ENCODE results near the gene GPAM.
"Not testable (repeated sequence)": the region's sequence is repeated elsewhere in the genome, so short reads cannot be mapped to it uniquely, and the experiment has no call there.

GPAM gene

GRCh38 chr10:112183329-112184051, at the start of gene GPAM:
TSS of gene GPAM (minus strand) at chr10:112183765. CDS start at chr10:112181784, 1,981 bp downstream.
- peak; percentile 98 for DNase-seq (ENCODE audit: low read depth)

DNA sequence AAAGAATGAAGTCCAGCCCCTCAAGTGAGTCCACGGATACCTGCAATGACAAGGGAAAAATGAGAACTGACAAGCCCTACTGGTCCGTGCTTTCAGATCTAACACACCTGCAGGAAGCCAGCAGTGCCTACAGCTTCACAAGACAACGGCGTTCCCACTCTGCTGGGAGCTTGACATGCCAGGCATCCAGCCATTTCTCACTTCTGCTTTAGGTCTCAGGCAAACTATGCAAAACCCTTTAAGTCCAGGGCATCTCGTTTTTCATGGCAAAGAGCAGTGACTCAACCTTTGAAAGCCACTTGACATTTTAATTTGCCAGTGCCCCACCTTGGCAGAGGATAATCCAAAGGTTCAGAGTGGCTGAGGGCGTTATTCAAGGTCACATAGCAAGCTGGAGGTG, 49.1 kb upstream of the GPAM start:
- DNase-seq (ENCODE audit: low read depth): no peak

DNA sequence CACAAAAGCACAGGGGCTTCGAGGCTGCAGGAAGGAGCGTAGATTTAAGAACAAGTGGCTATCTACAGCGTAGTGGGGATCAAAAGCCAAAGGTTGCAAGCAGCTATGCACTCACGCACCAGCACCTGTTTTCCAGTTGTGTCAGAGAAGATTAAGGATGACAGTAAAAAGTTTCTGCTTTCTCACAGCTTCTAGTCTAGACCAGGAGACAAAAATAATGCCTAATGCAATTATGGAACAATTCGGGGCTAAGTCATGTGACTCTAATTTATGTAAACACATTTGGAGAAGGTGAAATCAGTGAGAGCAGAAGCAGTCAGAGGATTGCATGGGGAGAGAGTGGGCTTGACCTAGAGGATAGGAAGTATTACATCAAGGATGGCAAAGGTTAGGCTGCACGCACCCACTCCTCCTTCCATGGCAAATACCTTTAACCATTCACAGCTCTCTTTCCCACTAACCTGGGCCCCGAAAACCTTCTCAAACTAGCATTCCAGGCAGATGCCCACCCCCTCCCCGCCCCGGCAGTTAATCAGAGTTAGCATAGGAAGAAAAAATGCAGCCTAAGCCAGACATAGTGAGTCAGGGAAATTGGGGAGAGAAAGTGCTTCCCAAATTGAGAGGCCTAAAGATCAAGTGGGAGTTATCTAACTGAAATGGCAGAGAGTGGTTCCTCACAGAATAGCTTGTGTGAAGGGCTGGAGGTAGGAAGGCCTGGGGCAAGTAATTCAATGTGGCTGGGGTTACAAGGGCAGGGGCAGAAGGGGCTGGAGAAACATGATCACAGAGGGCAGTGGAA, 48.2 kb upstream of the GPAM start:
- DNase-seq (ENCODE audit: low read depth): no peak

DNA sequence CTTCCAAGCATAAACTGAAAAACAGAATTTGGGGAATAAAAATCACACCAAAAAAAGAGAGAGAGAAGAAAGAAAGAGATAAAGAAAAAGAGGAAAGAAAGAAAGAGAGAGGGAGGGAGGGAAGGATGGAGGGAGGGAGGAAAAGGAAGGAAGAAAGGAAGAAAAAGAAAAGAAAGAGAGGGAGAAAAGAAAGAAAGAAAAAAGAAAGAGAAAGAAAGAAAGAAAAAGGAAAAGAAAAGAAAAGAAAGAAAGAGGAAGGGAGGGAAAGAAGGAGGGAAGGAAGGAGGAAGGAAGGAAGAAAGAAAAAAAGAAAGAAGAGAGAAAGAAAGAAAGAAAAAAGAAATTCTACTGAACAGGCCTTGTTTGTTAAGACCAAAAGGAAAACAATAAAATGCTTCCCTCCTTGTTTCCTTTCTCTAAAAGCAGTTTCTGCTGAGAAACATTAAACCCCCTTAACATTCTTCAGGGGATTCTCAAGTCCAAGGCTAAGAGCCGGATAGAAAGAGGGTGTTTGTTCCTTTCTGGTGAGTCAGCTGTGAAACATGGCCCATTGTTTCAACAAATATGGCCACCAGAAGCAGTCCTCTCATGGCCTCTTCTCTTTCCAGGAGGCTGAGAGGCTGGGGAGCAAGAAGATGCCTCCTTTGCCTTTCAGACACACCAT, 46.9 kb upstream of the GPAM start:
- no peak for DNase-seq (ENCODE audit: low read depth)

DNA sequence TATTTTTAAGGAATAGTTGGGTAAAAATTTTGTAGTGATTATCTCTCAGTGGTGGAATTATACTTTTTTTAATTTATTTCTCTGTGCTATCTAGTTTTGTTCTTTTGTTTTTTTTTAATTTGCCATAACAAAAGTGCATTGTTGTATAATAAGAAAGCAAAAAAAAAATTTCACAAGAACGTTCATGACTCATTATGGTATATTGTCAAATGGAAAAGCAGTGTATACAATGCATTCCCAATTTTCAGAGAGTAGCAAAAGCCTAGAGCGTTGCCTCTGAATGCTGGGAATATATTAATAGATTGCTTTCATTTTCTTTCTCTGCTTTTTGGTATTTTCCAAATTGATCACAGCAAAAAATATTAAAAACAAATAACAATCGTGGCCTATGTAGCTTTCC, 46.3 kb upstream of the GPAM start:
- DNase-seq (ENCODE audit: low read depth): no peak

GRCh38 chr10:112229096-112229495, 45.5 kb upstream of the GPAM start:
- no peak for DNase-seq (ENCODE audit: low read depth)

- DNase-seq (ENCODE audit: low read depth): not testable (repeated sequence)
These were observed 45.0 kb upstream of the GPAM start for GRCh38 chr10:112228366-112229088.

GRCh38 chr10:112227331-112227987, 43.9 kb upstream of the GPAM start:
- DNase-seq (ENCODE audit: low read depth): no peak

GRCh38 chr10:112226439-112227248, 43.1 kb upstream of the GPAM start:
- no peak for DNase-seq (ENCODE audit: low read depth)

- DNase-seq (ENCODE audit: low read depth): no peak
These were observed 42.3 kb upstream of the GPAM start for GRCh38 chr10:112225771-112226438.

DNA sequence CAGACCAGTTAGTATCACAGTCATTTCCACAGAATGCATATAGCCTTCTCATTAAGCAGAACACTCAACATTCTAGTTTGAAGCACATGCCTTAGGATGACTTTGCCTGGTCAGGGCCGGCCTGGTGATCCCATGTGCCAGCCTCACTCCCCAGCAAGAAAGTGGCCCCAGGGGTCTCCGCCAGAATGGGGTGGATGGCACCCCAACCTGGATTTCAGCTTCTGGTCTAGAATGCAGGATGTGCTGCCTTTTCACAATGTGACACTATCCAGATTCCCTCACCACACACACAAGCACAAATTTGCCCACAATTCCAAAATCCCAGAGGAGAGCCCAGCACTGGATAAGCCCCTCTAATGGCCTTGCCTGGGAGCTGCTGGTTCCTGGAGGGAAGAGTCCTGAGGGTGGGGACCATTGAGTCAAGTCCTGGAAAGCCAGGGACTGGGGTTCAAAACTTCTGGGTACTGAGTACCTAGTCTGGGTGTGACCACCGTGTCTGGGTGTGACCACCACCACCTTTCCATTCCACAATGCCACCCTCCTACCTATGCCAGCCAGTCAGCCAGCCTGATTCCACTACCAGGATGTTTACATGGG, 41.5 kb upstream of the GPAM start:
- DNase-seq (ENCODE audit: low read depth): no peak

DNA sequence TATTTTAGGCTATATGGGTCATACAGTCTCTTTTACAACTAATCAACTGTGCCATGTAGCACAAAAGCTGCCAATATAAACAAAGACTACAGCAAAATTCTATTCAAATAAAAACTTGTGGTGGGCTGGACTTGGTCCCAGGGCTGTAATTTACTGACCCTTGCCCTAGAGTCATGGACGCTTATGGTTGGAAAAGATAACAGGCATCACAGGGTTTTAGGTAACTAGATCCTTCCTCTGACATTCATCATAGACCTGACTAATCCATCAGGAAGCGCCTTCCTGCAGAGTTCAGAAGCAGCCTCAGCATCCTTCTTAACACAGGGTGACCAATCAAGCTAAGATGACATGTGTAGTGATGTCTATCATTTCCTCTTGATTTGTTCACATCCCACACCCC, 40.2 kb upstream of the GPAM start:
- DNase-seq (ENCODE audit: low read depth): no peak

GRCh38 chr10:112222799-112223198, 39.2 kb upstream of the GPAM start:
- no peak for DNase-seq (ENCODE audit: low read depth)

GRCh38 chr10:112221545-112221944, 38.0 kb upstream of the GPAM start:
- DNase-seq (ENCODE audit: low read depth): no peak

GRCh38 chr10:112218960-112219359, 35.4 kb upstream of the GPAM start:
- no peak for DNase-seq (ENCODE audit: low read depth)

DNA sequence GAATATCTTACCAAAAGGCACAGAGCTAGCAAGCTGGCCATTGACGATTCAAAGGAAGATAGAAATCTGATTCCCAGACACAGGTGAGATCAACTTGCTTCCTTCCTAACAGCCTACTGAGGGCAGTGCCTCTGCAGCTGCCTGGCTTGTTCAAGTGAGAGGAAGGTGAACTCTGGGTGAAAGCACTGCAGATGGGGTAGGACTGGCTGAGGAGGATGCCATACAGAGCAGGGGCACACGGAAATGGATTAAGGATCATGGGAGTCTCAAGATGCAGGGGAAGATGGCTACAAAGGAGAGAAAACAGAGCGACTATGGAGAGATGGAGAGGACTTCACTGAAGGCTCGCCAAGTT, 34.4 kb upstream of the GPAM start:
- DNase-seq (ENCODE audit: low read depth): no peak

GRCh38 chr10:112217386-112218035, 33.9 kb upstream of the GPAM start:
- no peak for DNase-seq (ENCODE audit: low read depth)

GRCh38 chr10:112216966-112217365, 33.4 kb upstream of the GPAM start:
- DNase-seq (ENCODE audit: low read depth): no peak

- no peak for DNase-seq (ENCODE audit: low read depth)
These were observed 32.6 kb upstream of the GPAM start for GRCh38 chr10:112216151-112216550.
